ENCODE data around the gene SYNGR2.

The SYNGR2 gene

DNA sequence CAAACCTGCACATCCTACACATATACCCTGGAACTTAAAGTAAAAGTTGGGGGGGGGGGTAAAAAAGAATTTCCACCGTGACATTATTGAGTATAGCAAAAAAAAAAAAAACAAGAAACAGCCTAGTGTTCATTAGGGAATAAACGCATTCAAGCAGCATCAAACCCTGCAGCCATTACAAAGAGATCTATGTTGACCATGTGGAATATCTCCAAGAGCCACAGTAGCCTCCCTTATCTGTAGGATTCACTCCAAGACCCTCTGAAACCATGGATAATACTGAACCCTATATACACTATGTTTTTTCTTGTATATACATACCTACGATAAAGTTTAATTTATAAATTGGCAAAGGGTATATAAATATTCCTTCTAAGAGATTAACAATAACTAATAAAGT lies 40.1 kb downstream of the SYNGR2 start:
- no peak for DNase-seq

GRCh38 chr17:78210111-78210510 lies 41.7 kb downstream of the SYNGR2 start:
- DNase-seq, result no peak

DNA sequence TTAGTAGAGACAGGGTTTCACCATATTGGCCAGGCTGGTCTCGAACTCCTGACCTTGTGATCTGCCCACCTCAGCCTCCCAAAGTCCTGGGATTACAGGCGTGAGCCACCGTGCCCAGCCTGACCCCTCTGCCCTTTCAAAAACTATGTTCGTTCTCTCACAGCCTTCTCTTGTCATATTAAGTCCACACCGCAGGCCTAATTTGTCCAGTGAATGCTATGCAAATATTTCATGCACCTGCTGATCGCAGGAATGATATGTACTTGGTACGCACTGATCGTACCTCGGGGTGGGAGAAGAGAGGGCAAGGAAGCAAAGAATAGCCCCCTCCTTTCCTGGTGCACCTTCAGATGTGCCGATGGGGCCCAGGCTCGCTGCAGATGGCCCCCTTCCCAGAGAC lies 42.7 kb downstream of the SYNGR2 start:
- DNase-seq, result no peak

GRCh38 chr17:78214016-78214705 lies 45.8 kb downstream of the SYNGR2 start, which contains the start of gene BIRC5:
Gene BIRC5, plus strand, starts transcription at chr17:78214253. Its CDS starts 64 bp downstream, at chr17:78214317.
- peak; percentile 43 for DNase-seq

DNA sequence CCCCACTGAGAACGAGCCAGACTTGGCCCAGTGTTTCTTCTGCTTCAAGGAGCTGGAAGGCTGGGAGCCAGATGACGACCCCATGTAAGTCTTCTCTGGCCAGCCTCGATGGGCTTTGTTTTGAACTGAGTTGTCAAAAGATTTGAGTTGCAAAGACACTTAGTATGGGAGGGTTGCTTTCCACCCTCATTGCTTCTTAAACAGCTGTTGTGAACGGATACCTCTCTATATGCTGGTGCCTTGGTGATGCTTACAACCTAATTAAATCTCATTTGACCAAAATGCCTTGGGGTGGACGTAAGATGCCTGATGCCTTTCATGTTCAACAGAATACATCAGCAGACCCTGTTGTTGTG lies 46.3 kb downstream of the SYNGR2 start:
- no peak for DNase-seq

DNA sequence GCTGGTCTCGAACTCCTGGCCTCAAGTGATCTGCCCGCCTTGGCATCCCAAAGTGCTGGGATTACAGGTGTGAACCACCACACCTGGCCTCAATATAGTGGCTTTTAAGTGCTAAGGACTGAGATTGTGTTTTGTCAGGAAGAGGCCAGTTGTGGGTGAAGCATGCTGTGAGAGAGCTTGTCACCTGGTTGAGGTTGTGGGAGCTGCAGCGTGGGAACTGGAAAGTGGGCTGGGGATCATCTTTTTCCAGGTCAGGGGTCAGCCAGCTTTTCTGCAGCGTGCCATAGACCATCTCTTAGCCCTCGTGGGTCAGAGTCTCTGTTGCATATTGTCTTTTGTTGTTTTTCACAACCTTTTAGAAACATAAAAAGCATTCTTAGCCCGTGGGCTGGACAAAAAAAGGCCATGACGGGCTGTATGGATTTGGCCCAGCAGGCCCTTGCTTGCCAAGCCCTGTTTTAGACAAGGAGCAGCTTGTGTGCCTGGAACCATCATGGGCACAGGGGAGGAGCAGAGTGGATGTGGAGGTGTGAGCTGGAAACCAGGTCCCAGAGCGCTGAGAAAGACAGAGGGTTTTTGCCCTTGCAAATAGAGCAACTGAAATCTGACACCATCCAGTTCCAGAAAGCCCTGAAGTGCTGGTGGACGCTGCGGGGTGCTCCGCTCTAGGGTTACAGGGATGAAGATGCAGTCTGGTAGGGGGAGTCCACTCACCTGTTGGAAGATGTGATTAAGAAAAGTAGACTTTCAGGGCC lies 51.2 kb downstream of the SYNGR2 start:
- DNase-seq, result no peak
